Glomerular endothelial cell (primary cell): Measurements from ENCODE around the gene SLC7A6OS. TPM values are rescaled to one million over a fixed set of nuclear protein-coding genes. Genes with fewer than 3 reads are reported as not detected.

Experiments used
- DNase-seq: peaks from one replicate; pipeline ENCODE4 v3.0.0-alpha.2; 2011; ENCODE audit warnings: low read depth, low spot score; ENCODE audit errors: extremely low read depth
- total RNA-seq: library from RNA; depleted of rRNA; stranded (reverse); fragments of >200 nt; gene quantifications from 2 replicates; pipeline ENCODE4 v1.2.3, GENCODE V29; 2015

SLC7A6OS gene
- total RNA-seq, 1 donor from 2014 or later = 11.5 TPM

- no peak for DNase-seq
These were observed 28.7 kb downstream of the SLC7A6OS start for GRCh38 chr16:68282064-68282452.

- no peak for DNase-seq
These were observed 29.2 kb downstream of the SLC7A6OS start for GRCh38 chr16:68281368-68282063.

- no peak for DNase-seq
These were observed 30.8 kb downstream of the SLC7A6OS start for GRCh38 chr16:68279726-68280558.

- no peak for DNase-seq
These were observed 34.5 kb downstream of the SLC7A6OS start for GRCh38 chr16:68276223-68276622.

- DNase-seq = no peak
These were observed 35.0 kb downstream of the SLC7A6OS start for GRCh38 chr16:68275611-68276191.

GRCh38 chr16:68274441-68274840 is 36.3 kb downstream of the SLC7A6OS start:
- no peak for DNase-seq

- no peak for DNase-seq
These were observed 36.9 kb downstream of the SLC7A6OS start for GRCh38 chr16:68273896-68274295.

GRCh38 chr16:68273459-68273858 is 37.3 kb downstream of the SLC7A6OS start:
- no peak for DNase-seq

GRCh38 chr16:68272507-68273209 is 38.1 kb downstream of the SLC7A6OS start:
- DNase-seq = no peak

- DNase-seq = no peak
These were observed 40.4 kb downstream of the SLC7A6OS start for GRCh38 chr16:68270353-68270752.

- no peak for DNase-seq
These were observed 41.0 kb downstream of the SLC7A6OS start for GRCh38 chr16:68269793-68270192.

GRCh38 chr16:68267612-68268405 is 42.9 kb downstream of the SLC7A6OS start:
- no peak for DNase-seq

- no peak for DNase-seq
These were observed 45.4 kb downstream of the SLC7A6OS start for GRCh38 chr16:68265078-68265920.

- no peak for DNase-seq
These were observed 46.3 kb downstream of the SLC7A6OS start, which contains the start of gene SLC7A6 for GRCh38 chr16:68264128-68265077. Gene SLC7A6, plus strand, starts transcription at chr16:68264526. Its CDS starts 10,201 bp downstream, at chr16:68274727.

GRCh38 chr16:68263559-68264127 is 47.1 kb downstream of the SLC7A6OS start:
- no peak for DNase-seq

GRCh38 chr16:68259007-68259825 is 51.5 kb downstream of the SLC7A6OS start:
- DNase-seq = no peak
